Osteocyte (in vitro differentiated cells): ENCODE measurements around the gene MYOCD. TPM values are rescaled to one million over a fixed set of nuclear protein-coding genes. Genes with fewer than 3 reads are reported as not detected.
"Not testable (repeated sequence)": the region's sequence is repeated elsewhere in the genome, so short reads cannot be mapped to it uniquely, and the experiment has no call there.

Experiments used
- DNase-seq: peaks from one replicate; pipeline ENCODE4 v3.0.0; 2021; ENCODE audit warnings: mixed read lengths; ENCODE audit not compliant: unreplicated experiment; ENCODE audit errors: extremely low spot score
- H3K27ac Mint-ChIP-seq: one replicate; pipeline ENCODE4 v1.8.0; 2021; ENCODE audit warnings: mild to moderate bottlenecking, mixed read lengths; ENCODE audit not compliant: unreplicated experiment
- H3K27me3 Mint-ChIP-seq: one replicate; pipeline ENCODE4 v1.8.0; 2021; ENCODE audit warnings: mixed read lengths; ENCODE audit not compliant: unreplicated experiment
- H3K36me3 Mint-ChIP-seq: one replicate; pipeline ENCODE4 v1.8.0; 2021; ENCODE audit warnings: mixed read lengths; ENCODE audit not compliant: unreplicated experiment
- H3K4me1 Mint-ChIP-seq: one replicate; pipeline ENCODE4 v1.8.0; 2021; ENCODE audit warnings: mixed read lengths; ENCODE audit not compliant: unreplicated experiment
- H3K4me3 Mint-ChIP-seq: one replicate; pipeline ENCODE4 v1.8.0; 2021; ENCODE audit warnings: mild to moderate bottlenecking, moderate library complexity, mixed read lengths; ENCODE audit not compliant: unreplicated experiment
- H3K9me3 Mint-ChIP-seq: one replicate; pipeline ENCODE4 v1.8.0; 2021; ENCODE audit warnings: mixed read lengths; ENCODE audit not compliant: unreplicated experiment
- CTCF ChIP-seq: fragments of 200-600 bp; sonication (generic); IDR thresholded peaks from 2 replicates; pipeline ENCODE4 v1.5.0; 2021; ENCODE audit warnings: antibody characterized with exemption, mild to moderate bottlenecking, moderate library complexity
- total RNA-seq: library from RNA; stranded (reverse); gene quantifications from 2 replicates; pipeline ENCODE4 v1.2.1, GENCODE V29; 2021

Gene MYOCD
- total RNA-seq, 1 donor from 2014 or later = 13.7 TPM

DNA sequence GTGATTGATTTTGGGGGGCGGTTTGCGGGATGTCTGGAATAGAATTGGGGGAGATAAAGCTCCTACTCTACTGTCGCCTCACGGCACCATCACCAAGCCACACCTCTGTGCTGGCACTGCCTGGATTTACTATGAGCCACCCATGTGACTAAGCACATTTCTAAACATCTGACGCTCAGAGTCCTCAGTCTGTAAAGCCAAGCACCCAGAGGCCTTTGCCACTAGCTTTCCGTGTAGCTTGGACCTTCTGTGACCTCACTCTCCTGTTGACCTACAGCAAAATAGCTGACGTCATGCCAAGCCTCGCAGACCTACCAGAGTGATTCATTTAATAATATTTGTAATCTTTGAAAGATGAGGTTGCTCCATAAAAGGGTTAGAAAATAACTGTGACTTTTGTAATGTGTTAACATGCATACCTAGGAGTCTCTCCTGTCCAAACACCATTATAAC is 38.5 kb upstream of the MYOCD start:
- Mint-ChIP-seq H3K27me3 (no peaks in the 10 kb centered on the region), H3K36me3 (no peaks in the 10 kb centered on the region), H3K9me3 (no peaks in the 10 kb centered on the region), H3K4me3 (peak overlapping the region; percentile 11), H3K4me1 (peaks cover 46% of the 10 kb centered on the region), H3K27ac (peak overlapping the region; percentile 94)
- TF ChIP-seq CTCF = no peak
- DNase-seq = no peak

DNA sequence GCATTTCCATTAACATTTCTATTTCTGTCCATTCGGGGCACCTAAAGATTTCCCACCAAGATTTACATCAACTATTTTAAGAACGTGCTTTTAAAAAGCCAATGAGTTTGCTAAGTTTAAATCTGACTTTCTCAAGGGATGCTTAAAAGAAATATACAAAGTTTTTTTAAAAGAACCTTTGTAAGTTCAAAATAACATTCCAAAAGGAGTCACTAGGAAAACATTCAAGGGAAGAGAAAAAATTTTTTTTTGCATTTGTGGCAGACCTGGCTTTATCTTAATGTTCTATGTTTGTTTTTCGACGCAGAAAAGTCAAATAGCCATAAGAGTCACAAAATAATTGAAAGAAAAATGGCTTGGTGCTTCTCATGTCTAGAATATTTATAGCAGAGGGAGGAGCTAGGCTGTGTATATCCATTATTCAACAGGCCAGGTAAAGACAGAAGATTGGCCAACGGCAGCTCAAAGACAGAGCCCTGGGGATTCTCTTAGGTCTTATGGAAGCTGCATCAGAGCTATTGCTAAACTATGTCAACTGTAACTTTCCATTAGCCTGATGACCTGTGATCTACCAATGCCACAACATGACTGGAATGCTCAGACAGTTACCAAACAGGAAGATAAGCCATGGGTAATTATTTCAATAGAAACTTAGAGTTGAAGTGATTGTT is 37.8 kb upstream of the MYOCD start:
- TF ChIP-seq CTCF = no peak
- no peaks in the 10 kb centered on the region for H3K9me3 Mint-ChIP-seq
- peak overlapping the region; percentile 94 for H3K27ac Mint-ChIP-seq
- H3K4me3 Mint-ChIP-seq = peak overlapping the region; percentile 11
- no peaks in the 10 kb centered on the region for H3K36me3 Mint-ChIP-seq
- H3K27me3 Mint-ChIP-seq = no peaks in the 10 kb centered on the region
- H3K4me1 Mint-ChIP-seq = peaks cover 40% of the 10 kb centered on the region
- no peak for DNase-seq

GRCh38 chr17:12631076-12631475 is 34.6 kb upstream of the MYOCD start:
- no peak for TF ChIP-seq CTCF
- Mint-ChIP-seq H3K4me1 (peaks cover 28% of the 10 kb centered on the region), H3K36me3 (no peaks in the 10 kb centered on the region), H3K4me3 (no peak overlapping the region), H3K27ac (no peak overlapping the region), H3K27me3 (no peaks in the 10 kb centered on the region), H3K9me3 (no peaks in the 10 kb centered on the region)
- no peak for DNase-seq

DNA sequence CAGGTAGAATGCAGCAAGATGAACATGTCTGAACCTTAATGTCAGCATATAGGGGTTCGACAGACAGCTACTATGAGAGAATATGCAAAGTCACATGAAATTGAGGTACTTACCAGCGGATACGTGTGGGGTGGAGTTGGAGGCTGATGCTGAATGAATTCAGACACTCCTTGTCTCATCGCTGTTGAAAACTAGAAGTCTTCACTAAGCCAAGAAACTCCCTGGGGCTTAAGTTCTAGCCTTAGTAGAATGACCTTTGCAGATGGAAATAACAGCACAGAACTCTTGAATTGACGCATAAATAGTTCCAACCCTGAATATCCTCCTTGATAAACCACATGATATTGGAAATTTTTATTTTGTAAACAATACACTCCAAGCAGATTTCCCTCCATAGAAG is 32.9 kb upstream of the MYOCD start:
- H3K4me1 Mint-ChIP-seq = peaks cover 29% of the 10 kb centered on the region
- H3K27me3 Mint-ChIP-seq = no peaks in the 10 kb centered on the region
- H3K27ac Mint-ChIP-seq = no peak overlapping the region
- H3K36me3 Mint-ChIP-seq = no peaks in the 10 kb centered on the region
- no peaks in the 10 kb centered on the region for H3K9me3 Mint-ChIP-seq
- TF ChIP-seq CTCF = no peak
- H3K4me3 Mint-ChIP-seq = no peak overlapping the region
- DNase-seq = no peak

DNA sequence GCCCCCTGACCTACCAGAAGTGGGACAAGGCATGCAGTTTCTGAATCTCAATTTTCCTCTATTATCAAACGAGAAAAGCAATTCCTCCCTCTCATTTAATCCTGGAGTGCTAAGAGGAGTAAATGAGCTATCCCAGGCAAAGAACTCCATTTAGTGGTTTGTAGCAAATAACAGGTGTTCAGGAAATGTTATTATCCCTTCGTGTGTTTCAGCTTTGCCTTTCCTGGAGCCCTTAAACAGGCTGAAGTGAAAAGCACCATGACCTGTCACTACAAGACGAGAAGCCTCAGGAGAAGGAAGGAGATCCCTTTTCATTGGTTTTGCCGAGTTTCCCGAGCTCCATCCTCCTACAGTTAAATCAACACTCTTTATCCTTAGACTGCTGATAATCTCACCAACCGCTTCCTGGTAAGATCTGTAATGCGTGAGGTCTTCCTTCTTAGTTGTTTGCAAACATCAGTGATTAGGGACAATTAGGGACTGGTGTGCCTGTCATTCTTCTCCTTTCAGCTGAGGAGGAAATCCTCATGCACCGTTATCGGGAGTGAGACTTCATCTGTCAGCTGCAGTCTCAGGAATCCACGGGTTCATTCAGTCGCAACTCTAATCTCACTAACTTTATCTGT is 30.8 kb upstream of the MYOCD start:
- DNase-seq = no peak
- no peaks in the 10 kb centered on the region for H3K36me3 Mint-ChIP-seq
- no peaks in the 10 kb centered on the region for H3K27me3 Mint-ChIP-seq

GRCh38 chr17:12635996-12636395 is 29.7 kb upstream of the MYOCD start:
- Mint-ChIP-seq H3K4me1 (peaks cover 24% of the 10 kb centered on the region), H3K27ac (peak overlapping the region; percentile 5)
- not testable (repeated sequence) for H3K9me3 Mint-ChIP-seq, H3K36me3 Mint-ChIP-seq, H3K27me3 Mint-ChIP-seq, DNase-seq, H3K4me3 Mint-ChIP-seq

More for the DNA sequence above, 30.8 kb upstream of the MYOCD start:
- peaks cover 27% of the 10 kb centered on the region for H3K4me1 Mint-ChIP-seq
- TF ChIP-seq CTCF = no peak
- H3K4me3 Mint-ChIP-seq = no peak overlapping the region
- no peaks in the 10 kb centered on the region for H3K9me3 Mint-ChIP-seq
- no peak overlapping the region for H3K27ac Mint-ChIP-seq
